MCF 10A (cell line): Measurements from ENCODE around the gene AGRP. TPM values are rescaled to one million over a fixed set of nuclear protein-coding genes. Genes with fewer than 3 reads are reported as not detected.

ENCODE experiments used
- BruUV-seq: library from RNA; stranded (reverse); fragments of 400-500 nt; replicated peaks from 2 replicates; lab custom pipeline; 2021; lab: Mats Ljungman, UMichigan
- CTCF ChIA-PET: fragments of 300-600 bp; sonication (Branson Sonifier 250); formaldehyde crosslinking; extraction: SDS; loops from one replicate; lab custom pipeline; 2021; ENCODE audit warnings: antibody characterized with exemption, inconsistent platforms; lab: Yijun Ruan, JAX
- POLR2A ChIA-PET: fragments of 300-600, 350-650 bp; sonication (Branson Sonifier 250); formaldehyde crosslinking; extraction: SDS; loops from one replicate; lab custom pipeline; 2020; ENCODE audit warnings: antibody characterized with exemption, inconsistent platforms; lab: Yijun Ruan, JAX
- DNase-seq: peaks from one replicate; pipeline ENCODE4 v3.0.0-alpha.2; 2018; ENCODE audit not compliant: unreplicated experiment
- H3K27ac Mint-ChIP-seq: one replicate; pipeline ENCODE4 v1.8.0; 2022; ENCODE audit warnings: mild to moderate bottlenecking, low read depth, mixed read lengths; ENCODE audit not compliant: unreplicated experiment
- H3K27me3 Mint-ChIP-seq: one replicate; pipeline ENCODE4 v1.8.0; 2022; ENCODE audit warnings: mixed read lengths; ENCODE audit not compliant: insufficient read depth, unreplicated experiment
- H3K36me3 Mint-ChIP-seq: one replicate; pipeline ENCODE4 v1.8.0; 2022; ENCODE audit warnings: mild to moderate bottlenecking, moderate library complexity, mixed read lengths; ENCODE audit not compliant: insufficient read depth, unreplicated experiment
- H3K4me1 Mint-ChIP-seq: one replicate; pipeline ENCODE4 v1.8.0; 2022; ENCODE audit warnings: mixed read lengths; ENCODE audit not compliant: insufficient read depth, unreplicated experiment
- H3K4me3 Mint-ChIP-seq: one replicate; pipeline ENCODE4 v1.8.0; 2022; ENCODE audit warnings: mild to moderate bottlenecking, moderate library complexity, mixed read lengths; ENCODE audit not compliant: unreplicated experiment
- H3K9me3 Mint-ChIP-seq: one replicate; pipeline ENCODE4 v1.8.0; 2022; ENCODE audit warnings: mixed read lengths; ENCODE audit not compliant: unreplicated experiment
- CTCF ChIP-seq: fragments of 200-600 bp; IDR thresholded peaks from one replicate; pipeline ENCODE4 v1.8.0; 2022; ENCODE audit warnings: antibody characterized with exemption, mild to moderate bottlenecking; ENCODE audit not compliant: unreplicated experiment
- intact Hi-C: fragments of 100-400 bp; cut with micrococcal nuclease; formaldehyde crosslinking; loops from 2 replicates; pipeline ENCODE4 v1.14.1; 2022
- total RNA-seq: library from RNA; stranded (reverse); gene quantifications from 2 replicates; pipeline ENCODE4 v1.2.3, GENCODE V29; 2022

Gene AGRP
- total RNA-seq, 1 experiment from 2014 or later = not detected

- no peak for TF ChIP-seq CTCF
- peaks cover 20% of the 10 kb centered on the region for H3K36me3 Mint-ChIP-seq
- DNase-seq = no peak
- H3K27me3 Mint-ChIP-seq = no peaks in the 10 kb centered on the region
- H3K4me1 Mint-ChIP-seq = peaks cover 14% of the 10 kb centered on the region
- H3K9me3 Mint-ChIP-seq = no peaks in the 10 kb centered on the region
- ChIA-PET POLR2A (interaction anchor here (0.8 kb wide), 1 partner anchor 35 kb away, joined by 3 read pairs; no protein-coding TSS in a partner anchor), CTCF (interaction anchor here (0.6 to 3.2 kb wide), 6 partner anchors 11 to 76 kb away, joined by 3 to 10 read pairs (median 3); no protein-coding TSS in a partner anchor)
- intact Hi-C loops = loop anchor here (10.0 kb wide), 1 partner anchor 70 kb away; no protein-coding TSS in a partner anchor
- no peak overlapping the region for H3K4me3 Mint-ChIP-seq
- BruUV-seq = no TSS peak
- no peak overlapping the region for H3K27ac Mint-ChIP-seq
Measured at GRCh38 chr16:67445126-67445426, 38.3 kb downstream of the AGRP start.

- peaks cover 22% of the 10 kb centered on the region for H3K36me3 Mint-ChIP-seq
- peaks cover 14% of the 10 kb centered on the region for H3K4me1 Mint-ChIP-seq
- H3K27me3 Mint-ChIP-seq = no peaks in the 10 kb centered on the region
- BruUV-seq = no TSS peak
- ChIA-PET POLR2A (interaction anchor here (0.7 to 0.8 kb wide), 2 partner anchors 36 to 149 kb away, joined by 3 read pairs; no protein-coding TSS in a partner anchor), CTCF (interaction anchor here (0.6 to 3.2 kb wide), 5 partner anchors 16 to 147 kb away, joined by 3 to 10 read pairs (median 3); no protein-coding TSS in a partner anchor)
- intact Hi-C loops = loop anchor here (10.0 kb wide), 1 partner anchor 70 kb away; no protein-coding TSS in a partner anchor
- H3K9me3 Mint-ChIP-seq = no peaks in the 10 kb centered on the region
- TF ChIP-seq CTCF = no peak
- no peak overlapping the region for H3K27ac Mint-ChIP-seq
- DNase-seq = no peak
- no peak overlapping the region for H3K4me3 Mint-ChIP-seq
Measured at GRCh38 chr16:67444259-67445125, 38.9 kb downstream of the AGRP start.

GRCh38 chr16:67443265-67443664, 40.1 kb downstream of the AGRP start:
- TF ChIP-seq CTCF = no peak
- no peak overlapping the region for H3K4me3 Mint-ChIP-seq
- no peaks in the 10 kb centered on the region for H3K27me3 Mint-ChIP-seq
- CTCF ChIA-PET = interaction anchor here (1.3 to 3.2 kb wide), 2 partner anchors 15 to 22 kb away, joined by 3 to 10 read pairs; no protein-coding TSS in a partner anchor
- POLR2A ChIA-PET = interaction anchor here (0.6 kb wide), 1 partner anchor 22 kb away, joined by 4 read pairs; no protein-coding TSS in a partner anchor
- H3K27ac Mint-ChIP-seq = no peak overlapping the region
- no peak for DNase-seq
- H3K36me3 Mint-ChIP-seq = peaks cover 32% of the 10 kb centered on the region
- H3K9me3 Mint-ChIP-seq = no peaks in the 10 kb centered on the region
- peaks cover 20% of the 10 kb centered on the region for H3K4me1 Mint-ChIP-seq
- no TSS peak for BruUV-seq
- intact Hi-C loops = loop anchor here (10.0 kb wide), 1 partner anchor 68 kb away; no protein-coding TSS in a partner anchor
